WERI-Rb-1 (cell line): ENCODE measurements around the gene IFT80.
"Not testable (repeated sequence)": the region's sequence is repeated elsewhere in the genome, so short reads cannot be mapped to it uniquely, and the experiment has no call there.

Source experiments
- DNase-seq: peaks from one replicate; pipeline ENCODE4 v3.0.0-alpha.2; 2020
- H3K27ac ChIP-seq: fragments of 250-450 bp; sonication (Bioruptor Pico); 2 replicates; pipeline ENCODE4 v1.5.1; 2020; ENCODE audit warnings: mild to moderate bottlenecking, moderate library complexity
- H3K27me3 ChIP-seq: fragments of 250-450 bp; sonication (Bioruptor Pico); 2 replicates; pipeline ENCODE4 v1.5.1; 2021; ENCODE audit warnings: mild to moderate bottlenecking, low read depth, moderate library complexity; ENCODE audit not compliant: insufficient read depth, severe bottlenecking
- H3K36me3 ChIP-seq: fragments of 250-450 bp; sonication (Bioruptor Pico); 2 replicates; pipeline ENCODE4 v1.5.1; 2020; ENCODE audit warnings: mild to moderate bottlenecking, moderate library complexity
- H3K4me3 ChIP-seq: 2 replicates; pipeline ENCODE4 v1.5.1; 2011; ENCODE audit warnings: low read depth, mild to moderate bottlenecking, control low read depth, low read length
- H3K9me3 ChIP-seq: fragments of 250-450 bp; sonication (Bioruptor Pico); 2 replicates; pipeline ENCODE4 v1.5.1; 2021; ENCODE audit warnings: mild to moderate bottlenecking, moderate library complexity; ENCODE audit not compliant: severe bottlenecking
- TF ChIP-seq, protein P1 (sequence below): IDR thresholded peaks from 2 replicates; pipeline ENCODE4 v1.5.1; 2011; ENCODE audit warnings: low read depth, mild to moderate bottlenecking, control low read depth, inconsistent platforms, low read length

The IFT80 gene

DNA sequence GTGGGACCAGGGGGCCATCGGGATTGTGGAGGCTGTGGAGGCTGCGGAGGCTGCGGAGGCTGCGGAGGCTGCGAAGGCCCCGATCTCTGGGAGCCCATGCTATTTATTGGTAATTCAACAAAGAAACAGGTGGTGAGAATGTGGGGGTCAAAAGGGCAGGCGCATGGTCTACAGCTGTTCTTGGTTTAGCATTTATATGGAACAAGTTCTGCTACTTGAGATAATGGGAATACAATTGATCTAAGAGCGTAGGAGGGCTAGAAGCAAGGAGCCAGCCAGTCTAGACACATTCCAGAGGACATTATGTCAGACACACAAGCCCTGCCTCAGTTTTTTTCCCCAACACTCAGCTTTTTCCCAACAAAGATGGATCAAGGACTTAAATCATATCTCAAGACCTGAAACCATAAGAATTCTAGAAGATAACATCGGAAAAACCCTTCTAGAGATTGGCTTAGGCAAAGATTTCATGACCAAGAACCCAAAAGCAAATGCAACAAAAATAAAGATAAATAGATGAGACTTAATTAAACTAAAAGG, 153.7 kb downstream of the IFT80 start:
- DNase-seq, result no peak
- Histone ChIP-seq H3K36me3 (no peaks in the 10 kb centered on the region), H3K9me3 (peaks cover 3% of the 10 kb centered on the region), H3K27me3 (no peaks in the 10 kb centered on the region), H3K4me3 (no peak overlapping the region), H3K27ac (no peak overlapping the region)
- TF ChIP-seq, protein P1, sequence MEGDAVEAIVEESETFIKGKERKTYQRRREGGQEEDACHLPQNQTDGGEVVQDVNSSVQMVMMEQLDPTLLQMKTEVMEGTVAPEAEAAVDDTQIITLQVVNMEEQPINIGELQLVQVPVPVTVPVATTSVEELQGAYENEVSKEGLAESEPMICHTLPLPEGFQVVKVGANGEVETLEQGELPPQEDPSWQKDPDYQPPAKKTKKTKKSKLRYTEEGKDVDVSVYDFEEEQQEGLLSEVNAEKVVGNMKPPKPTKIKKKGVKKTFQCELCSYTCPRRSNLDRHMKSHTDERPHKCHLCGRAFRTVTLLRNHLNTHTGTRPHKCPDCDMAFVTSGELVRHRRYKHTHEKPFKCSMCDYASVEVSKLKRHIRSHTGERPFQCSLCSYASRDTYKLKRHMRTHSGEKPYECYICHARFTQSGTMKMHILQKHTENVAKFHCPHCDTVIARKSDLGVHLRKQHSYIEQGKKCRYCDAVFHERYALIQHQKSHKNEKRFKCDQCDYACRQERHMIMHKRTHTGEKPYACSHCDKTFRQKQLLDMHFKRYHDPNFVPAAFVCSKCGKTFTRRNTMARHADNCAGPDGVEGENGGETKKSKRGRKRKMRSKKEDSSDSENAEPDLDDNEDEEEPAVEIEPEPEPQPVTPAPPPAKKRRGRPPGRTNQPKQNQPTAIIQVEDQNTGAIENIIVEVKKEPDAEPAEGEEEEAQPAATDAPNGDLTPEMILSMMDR, result no peak

DNA sequence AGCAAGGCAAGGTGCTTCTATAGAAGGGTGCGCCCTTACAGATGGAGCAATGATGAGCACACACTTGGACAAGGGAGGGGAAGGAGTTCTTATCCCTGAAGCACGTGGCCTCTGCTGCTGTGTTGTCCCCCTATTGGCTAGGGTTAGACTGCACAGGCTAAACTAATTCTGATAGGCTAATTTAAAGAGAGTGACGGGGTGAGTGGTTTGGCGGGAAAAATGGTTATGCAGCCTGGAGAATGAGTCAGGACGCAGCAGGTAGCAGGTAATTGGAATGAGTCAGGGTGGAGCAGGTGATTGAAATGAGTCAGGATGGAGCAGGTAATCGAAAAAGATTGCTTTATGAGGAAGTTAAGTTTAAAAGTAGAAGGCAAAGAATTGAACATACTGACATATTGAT, 158.3 kb downstream of the IFT80 start:
- not testable (repeated sequence) for H3K9me3 ChIP-seq, H3K36me3 ChIP-seq, H3K4me3 ChIP-seq, H3K27me3 ChIP-seq, DNase-seq, H3K27ac ChIP-seq

DNA sequence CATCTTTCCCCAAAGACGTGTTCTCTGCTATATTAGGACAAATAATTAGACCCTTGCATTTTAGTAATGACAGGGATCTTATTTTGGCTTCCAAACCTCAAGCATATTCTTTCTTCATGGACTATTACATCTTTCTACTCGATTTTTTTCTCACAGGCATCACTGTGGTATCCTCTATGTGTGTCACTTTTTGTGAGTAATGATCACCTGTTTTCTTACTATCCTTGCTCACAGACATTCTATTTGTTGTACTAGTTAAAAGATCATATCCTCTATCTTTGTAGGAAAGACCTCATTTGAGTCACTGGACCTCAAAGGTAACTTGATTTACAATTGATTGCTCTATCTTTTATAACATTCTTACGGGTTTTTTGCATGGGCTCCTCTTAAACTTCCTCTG, 167.0 kb downstream of the IFT80 start:
- TF ChIP-seq, protein P1, result no peak
- peaks cover under 1% of the 10 kb centered on the region for H3K27me3 ChIP-seq

DNA sequence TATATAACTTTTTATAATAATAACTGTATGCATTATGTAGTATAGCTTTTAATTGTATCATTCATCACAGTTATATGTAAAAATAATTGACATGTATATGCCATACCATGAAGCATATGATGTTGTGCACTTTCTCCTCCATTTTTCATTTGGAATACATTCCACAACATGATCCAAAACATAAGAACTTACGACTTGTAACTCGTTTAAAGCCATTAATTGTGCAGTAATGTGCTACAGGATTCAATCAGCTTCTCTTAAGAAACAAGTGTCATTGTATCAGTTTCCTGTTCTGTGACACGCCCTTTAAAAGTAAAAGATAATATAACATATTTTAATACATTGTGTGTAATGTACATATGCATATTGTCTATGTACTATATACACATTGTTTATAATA, 171.6 kb downstream of the IFT80 start:
- no peak for DNase-seq
- H3K27me3 ChIP-seq, result peaks cover 4% of the 10 kb centered on the region

More for the DNA sequence above, 167.0 kb downstream of the IFT80 start:
- no peak for DNase-seq
- Histone ChIP-seq H3K4me3 (no peak overlapping the region), H3K36me3 (no peaks in the 10 kb centered on the region), H3K9me3 (no peaks in the 10 kb centered on the region), H3K27ac (no peak overlapping the region)

DNA sequence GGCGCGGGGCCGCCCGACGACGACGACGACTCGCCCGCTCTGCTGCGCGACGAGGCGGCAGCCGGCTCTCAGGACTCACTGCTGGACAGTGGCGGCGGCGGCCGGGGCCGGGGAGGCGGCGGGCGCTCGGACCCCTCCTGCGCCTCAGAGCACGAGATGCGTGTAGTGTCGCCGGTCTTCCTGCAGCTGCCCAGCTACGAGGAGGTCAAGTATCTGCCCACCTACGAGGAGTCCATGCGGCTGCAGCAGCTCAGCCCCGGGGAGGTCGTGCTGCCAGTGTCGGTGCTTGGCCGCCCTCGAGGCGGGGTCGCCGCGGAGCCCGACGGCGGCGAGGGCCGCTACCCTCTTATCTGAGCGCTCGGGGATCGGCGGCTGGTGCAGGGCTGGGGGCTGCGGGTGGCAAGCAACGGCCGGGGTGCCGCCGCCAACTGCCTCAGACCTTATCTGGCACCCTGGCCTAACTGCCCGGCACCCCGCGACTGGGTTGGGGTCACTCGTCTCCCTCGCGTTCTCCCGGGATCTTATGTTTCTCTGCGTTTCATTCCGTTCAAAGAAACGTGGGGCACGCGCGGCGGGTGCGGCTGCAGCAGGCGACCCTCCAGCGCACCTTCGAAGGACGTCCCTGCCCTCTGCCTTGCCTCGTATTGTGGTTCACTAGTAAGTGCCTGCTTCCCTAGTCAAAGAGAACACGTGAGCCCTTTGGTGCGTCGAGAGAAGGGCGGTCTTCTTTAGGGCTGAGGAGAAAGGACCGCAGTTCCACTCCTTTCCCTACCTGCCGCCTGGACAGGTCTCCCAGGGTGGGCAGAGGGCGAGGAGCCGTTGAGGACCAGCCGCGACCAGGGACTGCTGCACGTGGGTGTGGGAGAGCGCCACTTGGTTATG, 172.8 kb downstream of the IFT80 start:
- TF ChIP-seq, protein P1, result no peak
- Histone ChIP-seq H3K9me3 (no peaks in the 10 kb centered on the region), H3K27me3 (peaks cover 4% of the 10 kb centered on the region), H3K36me3 (no peaks in the 10 kb centered on the region), H3K27ac (peak overlapping the region; percentile 37; the same call in 1 of the 2 replicates), H3K4me3 (peak overlapping the region; percentile 41)
- DNase-seq, result peak; percentile 33

More for the DNA sequence above, 171.6 kb downstream of the IFT80 start:
- Histone ChIP-seq H3K27ac (no peak overlapping the region), H3K9me3 (no peaks in the 10 kb centered on the region), H3K4me3 (no peak overlapping the region), H3K36me3 (no peaks in the 10 kb centered on the region)
- TF ChIP-seq, protein P1, result no peak

DNA sequence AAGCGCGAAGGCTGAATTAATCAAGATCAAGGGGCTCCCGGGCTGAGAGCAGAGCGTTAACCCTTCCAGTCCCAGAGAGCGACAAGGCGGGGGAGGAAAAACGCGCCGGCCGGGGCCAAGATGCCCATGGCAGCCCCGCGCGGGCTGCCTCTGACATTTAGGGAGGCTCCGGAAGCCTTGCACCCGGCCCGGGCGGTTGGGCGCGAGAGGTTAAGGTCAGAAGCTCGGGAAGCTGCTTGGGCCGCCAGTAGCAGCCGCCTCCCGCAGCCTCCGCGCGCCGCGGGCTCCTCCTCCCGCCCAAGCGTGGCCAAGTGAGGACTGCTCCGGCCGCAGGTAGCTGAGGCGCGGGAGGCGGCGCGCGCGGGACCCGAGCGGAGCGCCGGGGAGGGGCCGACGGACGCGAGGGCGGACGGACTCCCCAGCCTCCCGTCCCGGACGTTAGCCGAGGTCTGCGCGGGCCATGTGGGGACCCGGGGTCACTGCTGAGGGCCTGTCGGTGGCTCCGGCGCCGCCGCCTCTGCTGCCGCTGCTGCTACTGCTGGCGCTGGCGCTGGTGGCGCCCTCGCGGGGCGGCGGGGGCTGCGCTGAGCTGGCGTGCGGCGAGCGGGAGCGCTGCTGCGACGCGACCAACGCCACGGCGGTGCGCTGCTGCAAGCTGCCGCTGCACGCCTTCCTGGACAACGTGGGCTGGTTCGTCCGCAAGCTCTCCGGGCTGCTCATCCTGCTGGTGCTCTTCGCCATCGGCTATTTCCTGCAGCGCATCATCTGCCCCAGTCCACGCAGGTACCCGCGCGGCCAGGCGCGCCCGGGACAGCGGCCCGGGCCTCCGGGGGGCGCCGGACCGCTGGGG, 173.6 kb downstream of the IFT80 start, which contains the start of gene C3orf80:
TSS of gene C3orf80 (plus strand) at position 247 of the 850 bp plus-strand sequence. CDS start at position 461, 214 bp downstream.
- TF ChIP-seq, protein P1, result peak; percentile 43
- H3K27ac ChIP-seq, result peak within 1 kb of the TSS; percentile 81
- H3K27me3 ChIP-seq, result peaks cover 4% of the 10 kb centered on the region
- H3K9me3 ChIP-seq, result no peaks in the 10 kb centered on the region
- peak within 1 kb of the TSS; percentile 41 for H3K4me3 ChIP-seq
- H3K36me3 ChIP-seq, result no peaks in the 10 kb centered on the region
- peak; percentile 87 for DNase-seq
